GM19438 (cell line): ENCODE results near the gene KCTD16.

Experiments
- ATAC-seq: cut with Tn5 transposase; IDR thresholded peaks from one replicate; pipeline ENCODE4 v1.9.1; 2021; ENCODE audit warnings: low read depth; ENCODE audit not compliant: unreplicated experiment

The KCTD16 gene

DNA sequence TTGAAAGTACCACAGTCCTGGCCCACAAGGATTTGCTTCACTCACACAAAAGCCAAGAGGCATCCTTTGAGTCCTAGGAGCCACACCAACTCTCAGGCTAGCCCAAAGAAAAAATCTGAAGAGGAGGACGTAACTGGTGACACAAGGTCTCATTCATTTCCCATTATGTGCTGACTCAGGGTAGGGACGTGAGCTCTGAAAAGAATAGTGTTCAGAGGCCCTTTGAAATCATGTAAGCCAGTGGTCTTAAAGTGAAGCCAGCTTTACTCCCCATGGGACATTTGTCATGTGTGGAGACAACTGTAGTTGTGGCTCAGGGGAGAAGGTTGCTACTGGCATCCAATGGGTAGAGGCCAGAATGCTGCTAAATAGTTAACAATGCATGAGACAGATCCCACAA is 332.4 kb downstream of the KCTD16 start:
- ATAC-seq, result no peak

DNA sequence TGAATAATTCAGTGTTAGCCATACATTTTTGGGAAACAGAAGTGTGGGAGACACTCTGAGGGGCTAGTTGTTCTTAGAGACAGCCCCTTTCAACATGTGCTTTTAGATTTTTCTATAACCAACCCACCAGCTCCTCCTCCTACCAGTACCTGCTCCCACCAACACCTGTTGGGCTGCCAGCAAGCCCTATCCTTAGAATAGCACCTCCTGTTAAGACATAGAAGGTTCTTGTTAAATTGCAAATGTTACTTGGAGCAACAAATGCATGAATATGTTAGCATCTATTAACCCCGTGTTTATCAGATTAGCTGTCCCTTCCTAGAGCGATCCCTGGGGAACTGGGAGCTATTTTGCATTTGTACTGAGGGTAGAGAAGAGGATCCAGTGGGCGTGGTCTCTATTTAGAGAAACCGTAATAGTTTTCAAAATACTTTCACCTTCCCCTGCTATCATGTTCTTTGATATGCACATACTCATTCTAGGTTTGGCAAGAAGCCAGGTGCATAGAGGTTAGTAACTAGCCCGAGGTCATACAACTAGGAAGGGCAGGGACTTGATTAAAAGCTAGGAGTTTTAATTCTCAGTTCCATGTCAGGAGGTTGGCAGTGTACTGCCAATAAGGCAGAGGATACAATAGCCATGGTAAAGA is 334.4 kb downstream of the KCTD16 start:
- no peak for ATAC-seq

DNA sequence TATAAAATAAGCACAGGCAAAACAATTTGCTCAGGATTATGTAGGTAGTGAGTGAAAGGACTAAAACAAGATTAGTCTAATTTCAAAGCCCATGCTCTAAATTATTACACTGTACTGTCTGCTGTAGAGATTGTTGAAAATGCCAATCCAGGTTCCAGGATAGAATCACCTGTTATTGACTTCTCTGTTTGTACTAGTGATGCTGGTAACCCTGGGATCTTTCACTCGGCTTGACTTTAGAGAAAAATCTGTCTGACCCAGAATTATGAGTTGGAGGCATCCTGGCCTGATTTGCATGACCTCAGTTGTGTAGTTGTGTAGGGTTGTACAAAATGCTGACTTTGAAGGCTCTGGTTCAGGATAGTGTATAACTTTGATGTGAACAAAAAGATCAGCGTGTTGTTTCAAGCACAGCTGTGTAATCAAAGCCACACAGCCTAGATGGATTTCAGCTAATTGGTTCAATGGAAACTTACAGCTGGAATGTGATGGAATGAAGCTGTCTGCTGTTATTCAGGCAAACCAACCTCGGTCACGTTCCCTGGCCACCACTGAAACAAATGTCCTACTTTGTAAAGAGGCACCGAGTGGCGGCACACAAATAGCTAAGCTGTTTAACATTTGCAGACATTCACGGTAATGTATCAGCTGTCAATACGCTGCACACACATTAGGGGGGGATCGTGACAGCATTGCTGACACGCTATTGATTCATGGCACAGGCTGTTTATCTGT is 340.3 kb downstream of the KCTD16 start:
- ATAC-seq, result no peak

DNA sequence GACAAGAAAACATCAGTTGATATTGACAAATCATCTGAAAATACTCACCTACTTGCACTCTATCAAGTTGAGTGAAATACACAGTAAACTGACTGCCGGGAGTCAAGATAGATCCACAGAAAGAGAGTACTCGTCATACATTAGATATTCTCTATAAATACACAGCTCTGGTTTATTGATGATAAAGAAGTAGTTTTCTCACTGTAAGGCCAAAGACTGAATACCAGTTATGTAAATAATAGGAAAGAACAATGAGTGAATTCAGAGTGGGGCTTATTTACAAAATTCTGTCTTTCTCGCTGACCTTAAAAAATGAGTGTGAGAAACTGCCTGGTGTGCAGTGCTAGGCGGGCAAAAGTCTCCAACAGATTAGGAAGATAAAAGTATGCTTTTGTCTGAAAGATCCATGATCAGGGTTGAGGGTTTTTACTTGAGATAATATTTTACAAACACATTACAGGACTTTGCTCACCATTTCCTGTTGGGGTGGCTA is 341.0 kb downstream of the KCTD16 start:
- no peak for ATAC-seq

DNA sequence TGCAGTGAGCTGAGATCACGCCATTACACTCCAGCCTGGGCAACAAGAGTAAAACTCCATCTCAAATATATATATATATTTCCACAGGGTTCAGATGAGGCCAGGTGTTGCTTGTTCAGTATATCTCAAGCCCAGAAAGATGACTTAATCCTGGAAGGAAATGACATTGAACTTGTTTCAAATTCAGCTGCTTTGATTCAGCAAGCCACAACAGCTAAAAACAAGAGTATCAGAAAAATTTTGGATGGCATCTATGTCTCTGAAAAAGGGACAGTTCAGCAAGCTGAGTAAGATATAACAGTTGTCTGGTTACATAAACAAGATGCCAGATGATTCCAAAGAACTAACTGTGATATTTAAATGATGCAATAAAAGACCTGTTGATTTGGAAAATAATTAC is 352.0 kb downstream of the KCTD16 start:
- no peak for ATAC-seq

DNA sequence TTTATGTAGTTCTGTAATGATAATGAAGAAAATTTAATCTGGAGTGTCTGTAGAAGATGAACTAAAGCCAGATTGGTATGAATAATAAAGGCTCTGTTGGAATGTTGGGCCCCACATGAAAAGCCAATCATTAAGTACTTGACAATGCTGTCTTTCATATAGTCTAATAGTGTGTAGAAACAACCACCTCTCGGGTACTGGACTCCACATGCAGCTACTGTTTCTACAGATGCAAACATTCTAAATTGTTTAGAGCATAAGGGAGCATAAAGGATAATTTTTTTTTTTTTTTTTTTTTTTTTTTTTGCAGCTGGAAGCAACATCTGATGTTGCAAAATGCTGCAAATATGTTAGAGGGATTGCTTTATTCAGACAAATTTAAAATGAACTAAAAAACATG is 354.3 kb downstream of the KCTD16 start:
- no peak for ATAC-seq

DNA sequence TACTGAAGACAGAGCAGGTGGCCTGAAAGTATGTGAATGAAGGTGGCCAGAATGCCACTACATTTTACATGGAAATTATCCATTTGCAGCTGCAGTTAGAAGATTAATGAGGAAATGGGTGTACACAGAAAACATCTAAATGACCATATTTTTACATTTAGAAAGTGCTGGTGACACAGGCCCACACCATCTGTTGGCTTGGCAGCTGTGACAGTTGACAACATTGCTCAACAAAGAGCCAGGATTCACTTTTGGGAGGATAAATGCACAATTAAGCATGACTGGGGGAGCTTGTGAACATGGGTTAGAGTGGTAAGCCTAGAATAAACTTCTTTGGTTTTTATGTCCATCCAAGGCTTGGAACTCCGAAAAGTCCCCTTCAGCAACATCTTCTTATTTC is 360.5 kb downstream of the KCTD16 start:
- ATAC-seq, result no peak
